ENCODE results near the gene CDH18.

The CDH18 gene

GRCh38 chr5:19630876-19631275 lies 357.1 kb downstream of the CDH18 start:
- Histone ChIP-seq H3K27ac (replicated peaks) (no peak overlapping the region), H3K4me3 (replicated peaks; ENCODE audit: insufficient read depth, low read length) (no peak overlapping the region), H3K27me3 (ENCODE audit: insufficient read depth, poor library complexity, severe bottlenecking) (no peaks in the 10 kb centered on the region)
- DNase-seq (ENCODE audit: low read depth in 1 of 2, low spot score in 1 of 2): no peak
- TF ChIP-seq POLR2AphosphoS5 (IDR thresholded peaks at IDR 0.05; ENCODE audit: low read depth) (no peak), GABPA (IDR thresholded peaks at IDR 0.05; ENCODE audit: low read depth) (no peak), REST (IDR thresholded peaks at IDR 0.05; ENCODE audit: insufficient replicate concordance, low read depth) (no peak), SPI1 (IDR thresholded peaks at IDR 0.05; ENCODE audit: borderline replicate concordance, low read depth) (no peak)
- TF ChIP-seq, protein P1, sequence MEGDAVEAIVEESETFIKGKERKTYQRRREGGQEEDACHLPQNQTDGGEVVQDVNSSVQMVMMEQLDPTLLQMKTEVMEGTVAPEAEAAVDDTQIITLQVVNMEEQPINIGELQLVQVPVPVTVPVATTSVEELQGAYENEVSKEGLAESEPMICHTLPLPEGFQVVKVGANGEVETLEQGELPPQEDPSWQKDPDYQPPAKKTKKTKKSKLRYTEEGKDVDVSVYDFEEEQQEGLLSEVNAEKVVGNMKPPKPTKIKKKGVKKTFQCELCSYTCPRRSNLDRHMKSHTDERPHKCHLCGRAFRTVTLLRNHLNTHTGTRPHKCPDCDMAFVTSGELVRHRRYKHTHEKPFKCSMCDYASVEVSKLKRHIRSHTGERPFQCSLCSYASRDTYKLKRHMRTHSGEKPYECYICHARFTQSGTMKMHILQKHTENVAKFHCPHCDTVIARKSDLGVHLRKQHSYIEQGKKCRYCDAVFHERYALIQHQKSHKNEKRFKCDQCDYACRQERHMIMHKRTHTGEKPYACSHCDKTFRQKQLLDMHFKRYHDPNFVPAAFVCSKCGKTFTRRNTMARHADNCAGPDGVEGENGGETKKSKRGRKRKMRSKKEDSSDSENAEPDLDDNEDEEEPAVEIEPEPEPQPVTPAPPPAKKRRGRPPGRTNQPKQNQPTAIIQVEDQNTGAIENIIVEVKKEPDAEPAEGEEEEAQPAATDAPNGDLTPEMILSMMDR (IDR thresholded peaks at IDR 0.05; ENCODE audit: insufficient read depth, low read length): no peak

GRCh38 chr5:19626211-19626610 lies 361.8 kb downstream of the CDH18 start:
- TF ChIP-seq SPI1 (IDR thresholded peaks at IDR 0.05; ENCODE audit: borderline replicate concordance, low read depth) (no peak), POLR2AphosphoS5 (IDR thresholded peaks at IDR 0.05; ENCODE audit: low read depth) (no peak), GABPA (IDR thresholded peaks at IDR 0.05; ENCODE audit: low read depth) (no peak), REST (IDR thresholded peaks at IDR 0.05; ENCODE audit: insufficient replicate concordance, low read depth) (no peak)
- TF ChIP-seq, protein P1 (IDR thresholded peaks at IDR 0.05; ENCODE audit: insufficient read depth, low read length): no peak
- H3K4me3 ChIP-seq (replicated peaks; ENCODE audit: insufficient read depth, low read length): no peak overlapping the region
- H3K27me3 ChIP-seq (ENCODE audit: insufficient read depth, poor library complexity, severe bottlenecking): no peaks in the 10 kb centered on the region
- no peak for DNase-seq (ENCODE audit: low read depth in 1 of 2, low spot score in 1 of 2)
- no peak overlapping the region for H3K27ac ChIP-seq (replicated peaks)

GRCh38 chr5:19625562-19625961 lies 362.4 kb downstream of the CDH18 start:
- Histone ChIP-seq H3K27me3 (ENCODE audit: insufficient read depth, poor library complexity, severe bottlenecking) (no peaks in the 10 kb centered on the region), H3K27ac (replicated peaks) (no peak overlapping the region), H3K4me3 (replicated peaks; ENCODE audit: insufficient read depth, low read length) (no peak overlapping the region)
- no peak for DNase-seq (ENCODE audit: low read depth in 1 of 2, low spot score in 1 of 2)
- TF ChIP-seq, protein P1 (IDR thresholded peaks at IDR 0.05; ENCODE audit: insufficient read depth, low read length): no peak
- TF ChIP-seq POLR2AphosphoS5 (IDR thresholded peaks at IDR 0.05; ENCODE audit: low read depth) (no peak), GABPA (IDR thresholded peaks at IDR 0.05; ENCODE audit: low read depth) (no peak), SPI1 (IDR thresholded peaks at IDR 0.05; ENCODE audit: borderline replicate concordance, low read depth) (no peak), REST (IDR thresholded peaks at IDR 0.05; ENCODE audit: insufficient replicate concordance, low read depth) (no peak)

Measured in HL-60 (cell line).